Hepatocyte (in vitro differentiated cells): ENCODE measurements around the gene MKRN2OS.

Experiments
- EZH2 ChIP-seq: fragments of 200-600 bp; sonication (generic); IDR thresholded peaks from 2 replicates; pipeline ENCODE4 v1.6.1; 2016; ENCODE audit warnings: antibody characterized with exemption, mild to moderate bottlenecking, borderline replicate concordance
- EZH2phosphoT487 ChIP-seq: fragments of 200-600 bp; sonication (generic); IDR thresholded peaks from one replicate; pipeline ENCODE4 v1.6.1; 2018; ENCODE audit warnings: antibody characterized with exemption, mild to moderate bottlenecking, low read depth, moderate library complexity; ENCODE audit not compliant: unreplicated experiment, severe bottlenecking
- TF ChIP-seq, protein P1 (sequence below): fragments of 200-600 bp; sonication (generic); IDR thresholded peaks from 2 replicates; pipeline ENCODE4 v1.5.1; 2016; ENCODE audit warnings: antibody characterized with exemption, mild to moderate bottlenecking; ENCODE audit not compliant: poor library complexity

GRCh38 chr3:12583280-12583679 lies 38.0 kb upstream of the MKRN2OS start:
- TF ChIP-seq, protein P1, sequence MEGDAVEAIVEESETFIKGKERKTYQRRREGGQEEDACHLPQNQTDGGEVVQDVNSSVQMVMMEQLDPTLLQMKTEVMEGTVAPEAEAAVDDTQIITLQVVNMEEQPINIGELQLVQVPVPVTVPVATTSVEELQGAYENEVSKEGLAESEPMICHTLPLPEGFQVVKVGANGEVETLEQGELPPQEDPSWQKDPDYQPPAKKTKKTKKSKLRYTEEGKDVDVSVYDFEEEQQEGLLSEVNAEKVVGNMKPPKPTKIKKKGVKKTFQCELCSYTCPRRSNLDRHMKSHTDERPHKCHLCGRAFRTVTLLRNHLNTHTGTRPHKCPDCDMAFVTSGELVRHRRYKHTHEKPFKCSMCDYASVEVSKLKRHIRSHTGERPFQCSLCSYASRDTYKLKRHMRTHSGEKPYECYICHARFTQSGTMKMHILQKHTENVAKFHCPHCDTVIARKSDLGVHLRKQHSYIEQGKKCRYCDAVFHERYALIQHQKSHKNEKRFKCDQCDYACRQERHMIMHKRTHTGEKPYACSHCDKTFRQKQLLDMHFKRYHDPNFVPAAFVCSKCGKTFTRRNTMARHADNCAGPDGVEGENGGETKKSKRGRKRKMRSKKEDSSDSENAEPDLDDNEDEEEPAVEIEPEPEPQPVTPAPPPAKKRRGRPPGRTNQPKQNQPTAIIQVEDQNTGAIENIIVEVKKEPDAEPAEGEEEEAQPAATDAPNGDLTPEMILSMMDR: no peak
- TF ChIP-seq EZH2 (no peak), EZH2phosphoT487 (no peak)
